AG09319 (cell line): ENCODE measurements around the gene NFE2L1.

Source experiments
- DNase-seq: peaks from one replicate; pipeline ENCODE4 v3.0.0-alpha.2; 2010; ENCODE audit warnings: low read depth; ENCODE audit errors: extremely low read depth
- TF ChIP-seq, protein P1 (sequence below): IDR thresholded peaks from 2 replicates; pipeline ENCODE4 v1.5.1; 2011; ENCODE audit warnings: low read depth, mild to moderate bottlenecking, inconsistent platforms, low read length, moderate library complexity

Gene NFE2L1

DNA sequence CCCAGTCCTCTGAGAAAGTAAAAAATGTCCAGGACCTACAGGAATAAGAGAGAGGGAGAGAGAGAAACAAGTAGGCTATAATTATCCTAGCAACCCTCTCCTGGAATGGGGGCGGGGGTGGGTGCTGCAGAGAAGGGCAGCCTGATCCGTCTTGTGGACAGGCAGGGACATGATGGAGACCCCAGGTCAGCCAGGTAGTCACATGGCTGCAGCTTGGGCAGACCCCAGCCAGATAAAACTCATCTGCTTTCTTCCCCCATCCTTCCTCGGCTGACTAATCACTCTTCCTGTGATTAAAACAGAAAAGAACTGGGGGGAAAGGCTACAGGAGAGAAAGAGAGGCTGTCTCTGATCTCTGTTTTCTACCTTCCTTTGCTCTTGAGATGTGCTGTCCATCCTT, 43.2 kb upstream of the NFE2L1 start:
- DNase-seq = no peak
- TF ChIP-seq, protein P1, sequence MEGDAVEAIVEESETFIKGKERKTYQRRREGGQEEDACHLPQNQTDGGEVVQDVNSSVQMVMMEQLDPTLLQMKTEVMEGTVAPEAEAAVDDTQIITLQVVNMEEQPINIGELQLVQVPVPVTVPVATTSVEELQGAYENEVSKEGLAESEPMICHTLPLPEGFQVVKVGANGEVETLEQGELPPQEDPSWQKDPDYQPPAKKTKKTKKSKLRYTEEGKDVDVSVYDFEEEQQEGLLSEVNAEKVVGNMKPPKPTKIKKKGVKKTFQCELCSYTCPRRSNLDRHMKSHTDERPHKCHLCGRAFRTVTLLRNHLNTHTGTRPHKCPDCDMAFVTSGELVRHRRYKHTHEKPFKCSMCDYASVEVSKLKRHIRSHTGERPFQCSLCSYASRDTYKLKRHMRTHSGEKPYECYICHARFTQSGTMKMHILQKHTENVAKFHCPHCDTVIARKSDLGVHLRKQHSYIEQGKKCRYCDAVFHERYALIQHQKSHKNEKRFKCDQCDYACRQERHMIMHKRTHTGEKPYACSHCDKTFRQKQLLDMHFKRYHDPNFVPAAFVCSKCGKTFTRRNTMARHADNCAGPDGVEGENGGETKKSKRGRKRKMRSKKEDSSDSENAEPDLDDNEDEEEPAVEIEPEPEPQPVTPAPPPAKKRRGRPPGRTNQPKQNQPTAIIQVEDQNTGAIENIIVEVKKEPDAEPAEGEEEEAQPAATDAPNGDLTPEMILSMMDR = no peak

DNA sequence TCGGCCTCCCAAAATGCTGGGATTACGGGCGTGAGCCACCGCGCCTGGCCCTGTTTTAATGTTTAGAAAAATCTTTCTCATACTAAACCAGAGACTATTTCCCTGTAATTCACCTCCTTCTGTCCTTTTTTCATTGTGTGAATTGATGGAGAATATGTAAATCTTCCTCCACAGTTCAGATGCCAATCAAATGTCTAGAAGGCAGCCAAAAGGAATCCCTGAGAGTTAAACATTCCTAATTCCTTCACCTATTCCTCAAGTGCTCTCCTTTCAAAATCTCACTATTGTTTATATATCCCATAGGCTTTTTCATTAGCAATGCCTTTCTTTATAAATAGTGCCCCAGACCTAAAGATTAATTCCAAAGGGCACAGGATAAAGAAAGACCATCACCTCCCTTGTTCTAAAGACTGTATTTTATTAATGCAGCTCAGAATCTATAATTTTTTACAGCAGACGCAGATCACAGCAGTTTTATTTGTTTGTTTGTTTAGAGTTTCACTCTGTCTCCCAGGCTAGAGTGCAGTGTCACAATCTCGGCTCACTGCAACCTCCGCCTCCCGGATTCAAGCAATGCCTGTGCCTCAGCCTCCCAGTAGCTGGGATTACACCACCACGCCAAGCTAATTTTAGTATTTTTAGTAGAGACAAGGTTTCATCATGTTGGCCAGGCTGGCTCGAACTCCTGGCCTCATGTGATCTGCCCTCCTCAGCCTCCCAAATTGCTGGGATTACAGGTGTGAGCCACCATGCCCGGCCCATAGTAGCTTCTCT, 41.0 kb upstream of the NFE2L1 start:
- DNase-seq = no peak
- TF ChIP-seq, protein P1 = no peak

DNA sequence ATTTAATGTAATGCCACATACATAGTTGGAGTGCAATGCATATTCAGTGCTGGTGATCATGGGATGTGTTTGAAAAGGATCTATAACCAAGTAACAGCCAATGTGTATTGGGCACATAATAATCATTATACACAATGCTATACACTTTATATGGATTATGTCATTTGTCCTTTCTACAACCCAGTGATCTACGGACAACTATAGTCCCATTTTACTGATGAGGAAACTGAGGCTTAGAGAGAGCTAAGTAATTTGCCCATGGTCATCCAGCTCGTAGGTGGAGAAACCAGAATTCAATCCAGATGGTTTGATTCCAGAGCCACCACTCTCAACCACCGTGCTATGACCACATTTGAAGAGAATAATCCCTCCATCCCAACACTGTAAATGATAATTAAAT, 38.0 kb upstream of the NFE2L1 start:
- no peak for DNase-seq
- TF ChIP-seq, protein P1 = no peak

DNA sequence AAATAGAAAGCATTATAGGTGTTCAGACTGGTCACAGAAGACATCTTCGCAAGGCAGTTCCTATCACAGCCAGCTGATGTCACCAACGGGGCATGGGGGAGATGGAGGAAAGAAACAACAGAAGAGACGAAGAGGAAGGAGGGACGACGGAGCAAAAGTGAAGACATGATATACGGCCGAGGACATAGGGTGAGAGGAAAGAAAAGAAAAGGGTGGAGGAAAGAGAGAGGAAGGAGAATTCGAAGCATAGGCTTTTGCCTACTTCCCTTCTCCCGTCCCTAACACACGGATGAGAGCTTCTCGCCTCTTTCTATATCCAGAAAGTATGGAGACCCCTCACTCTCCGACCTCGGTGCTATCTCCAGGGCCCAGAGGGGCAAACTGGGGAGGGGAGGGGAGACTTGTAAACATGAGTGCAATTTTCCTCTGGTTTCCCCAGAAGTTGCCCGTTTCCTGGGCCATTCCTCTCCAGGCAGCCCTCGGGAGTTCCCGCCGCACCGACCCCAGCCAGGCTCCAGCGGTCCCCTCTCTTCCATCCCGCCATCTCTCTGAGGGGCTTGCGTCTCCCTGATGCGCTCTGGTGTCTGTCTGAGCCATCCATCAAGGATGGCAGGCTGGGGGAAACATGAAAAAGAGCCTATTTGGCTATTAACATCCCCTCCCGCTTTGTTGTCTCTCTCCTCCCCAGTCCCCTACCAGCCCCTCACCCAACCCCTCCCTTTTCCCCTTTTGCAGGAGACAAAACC, 36.6 kb upstream of the NFE2L1 start:
- TF ChIP-seq, protein P1 = peak; percentile 45
- DNase-seq = no peak

DNA sequence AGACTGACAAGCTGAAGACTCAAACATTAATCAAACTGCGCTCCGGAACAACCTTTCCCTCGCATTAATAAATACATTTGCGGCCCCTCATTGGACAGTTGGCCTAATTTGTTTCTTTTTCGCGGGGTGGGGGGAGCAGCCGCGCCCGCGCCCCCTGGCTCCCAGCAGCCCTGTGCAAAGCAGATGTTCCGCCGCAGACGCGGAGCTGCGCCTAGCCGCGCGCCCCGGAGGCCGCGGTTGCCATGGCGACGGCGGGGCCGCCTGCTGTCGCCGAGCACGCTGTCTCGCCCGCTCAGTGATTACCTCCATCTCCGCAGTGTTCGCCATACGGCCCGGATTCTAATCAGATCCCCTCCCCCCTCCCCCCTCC, 36.0 kb upstream of the NFE2L1 start:
- no peak for DNase-seq
- TF ChIP-seq, protein P1 = no peak; the same call in 1 of the 2 replicates

DNA sequence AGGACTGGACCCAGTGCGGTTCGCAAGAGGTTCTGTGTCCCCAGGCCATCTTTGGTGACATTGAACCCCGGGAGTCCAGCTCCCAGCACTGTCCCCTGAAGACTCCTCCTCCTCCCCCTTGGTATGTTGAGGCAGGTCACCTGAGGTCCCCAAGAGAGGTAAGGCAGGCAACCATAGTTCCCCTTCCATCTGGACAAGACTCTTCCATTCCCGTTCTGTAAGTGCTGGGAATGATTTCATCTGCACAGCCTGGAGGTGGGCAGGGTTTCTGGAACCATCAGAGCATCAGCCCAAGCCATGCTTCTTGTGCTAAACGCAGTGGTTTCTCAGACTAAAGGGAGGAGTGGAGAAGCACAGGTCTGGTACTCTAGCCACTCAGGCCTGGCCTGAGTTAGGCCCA, 35.5 kb upstream of the NFE2L1 start:
- no peak for DNase-seq
- TF ChIP-seq, protein P1 = no peak

DNA sequence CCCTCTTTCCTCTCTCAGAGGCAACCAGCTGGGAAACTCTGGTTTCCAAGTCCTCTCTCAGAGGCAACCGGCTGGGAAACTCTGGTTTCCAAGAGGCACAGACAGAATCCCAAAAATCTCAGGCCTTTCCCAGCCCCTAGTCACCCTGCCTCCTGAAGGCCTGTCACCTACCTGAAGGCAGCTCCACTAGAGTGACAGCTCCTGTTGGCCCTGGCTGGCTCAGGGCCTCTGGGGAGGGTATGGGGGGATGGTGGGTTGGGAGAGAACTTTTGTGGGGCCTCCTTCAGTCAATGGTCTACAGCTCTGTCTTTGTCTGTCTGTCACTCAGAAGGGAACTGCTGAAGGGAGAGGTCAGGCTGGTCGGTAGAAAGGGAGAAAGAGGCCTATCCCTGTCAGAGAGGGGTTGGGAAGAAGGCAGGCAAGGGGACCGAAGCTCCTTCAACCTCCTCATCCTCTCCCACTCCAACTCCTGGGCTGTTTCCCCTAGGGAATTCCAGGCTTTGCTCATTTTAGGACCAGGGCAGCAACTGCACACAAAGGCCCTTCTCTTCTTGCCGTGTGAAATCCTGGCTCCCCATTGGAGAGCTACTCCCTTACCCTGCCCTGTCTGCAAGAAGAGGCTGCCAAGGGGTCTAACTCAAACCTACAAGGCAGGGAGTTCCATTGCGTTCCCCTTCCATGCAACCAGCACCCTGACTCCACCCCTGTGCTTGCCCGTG, 34.1 kb upstream of the NFE2L1 start:
- TF ChIP-seq, protein P1 = no peak
- DNase-seq = no peak
